ENCODE measurements around the gene CHTF18.

CHTF18 gene

GRCh38 chr16:794091-794822, 5.8 kb downstream of the CHTF18 start:
- no peak for DNase-seq (ENCODE audit: low read depth)

- no peak for DNase-seq (ENCODE audit: low read depth)
Measured at GRCh38 chr16:794853-795466, 6.5 kb downstream of the CHTF18 start.

- no peak for DNase-seq (ENCODE audit: low read depth)
Measured at GRCh38 chr16:795580-796229, 7.3 kb downstream of the CHTF18 start.

- DNase-seq (ENCODE audit: low read depth), result no peak
Measured at GRCh38 chr16:796296-797119, 8.1 kb downstream of the CHTF18 start.

DNA sequence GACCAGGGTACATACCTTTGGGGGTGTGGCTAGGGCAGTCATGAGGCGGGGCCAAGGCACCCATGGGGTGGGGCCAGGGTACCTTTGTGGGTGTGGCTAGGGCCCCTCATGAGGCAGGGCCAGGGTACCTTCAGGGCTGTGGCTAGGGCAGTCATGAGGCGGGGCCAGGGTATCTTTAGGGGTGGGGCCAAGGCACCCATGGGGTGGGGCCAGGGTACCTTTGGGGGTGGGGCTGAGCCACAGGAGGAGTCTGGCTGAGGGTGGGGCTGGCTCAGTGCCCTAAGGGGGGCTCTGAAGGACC, 8.7 kb downstream of the CHTF18 start:
- DNase-seq (ENCODE audit: low read depth), result no peak

GRCh38 chr16:797686-798085, 9.3 kb downstream of the CHTF18 start:
- DNase-seq (ENCODE audit: low read depth), result no peak

- DNase-seq (ENCODE audit: low read depth), result no peak
Measured at GRCh38 chr16:798666-799065, 10.2 kb downstream of the CHTF18 start.

DNA sequence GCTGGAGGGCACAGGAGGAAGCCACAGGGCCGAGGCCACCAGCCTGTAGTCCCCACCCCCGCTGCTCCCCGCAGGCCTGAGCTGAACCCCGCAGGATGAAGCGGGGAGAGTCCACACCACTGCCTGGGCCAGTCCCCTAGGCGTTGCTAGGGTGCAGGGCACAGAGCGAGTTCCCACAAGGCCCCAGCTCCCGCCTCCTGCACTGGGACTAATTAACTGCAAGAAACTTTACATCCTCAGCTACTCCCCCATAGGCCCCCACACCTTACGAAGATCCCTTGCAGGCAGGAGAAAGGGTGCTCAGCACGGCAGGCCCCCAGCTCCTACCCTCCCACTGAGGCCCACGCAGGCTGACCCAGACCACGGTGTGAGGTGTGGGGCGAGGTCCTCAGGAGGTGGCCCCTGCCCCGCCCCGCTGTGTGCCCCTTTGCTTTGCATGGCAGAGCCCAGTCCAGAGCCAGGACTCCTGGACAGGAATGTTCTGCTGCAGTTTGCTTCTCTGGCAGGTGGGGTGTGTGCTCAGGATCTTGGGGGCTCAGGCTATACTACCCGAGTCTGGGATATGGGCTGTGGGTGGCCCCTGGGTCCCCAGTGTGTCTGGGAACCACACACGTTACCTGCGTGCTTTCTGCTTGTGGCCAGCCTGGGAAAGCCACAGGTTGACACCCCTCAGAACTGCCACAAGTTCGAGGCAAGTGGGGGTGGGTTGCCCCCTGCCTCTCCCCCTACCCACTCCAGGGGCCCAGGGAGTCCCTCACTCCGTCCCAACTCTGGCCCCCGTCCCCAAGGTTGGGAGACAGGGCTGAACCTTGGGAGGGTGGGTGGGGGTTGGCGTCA, 10.9 kb downstream of the CHTF18 start:
- no peak for DNase-seq (ENCODE audit: low read depth)

DNA sequence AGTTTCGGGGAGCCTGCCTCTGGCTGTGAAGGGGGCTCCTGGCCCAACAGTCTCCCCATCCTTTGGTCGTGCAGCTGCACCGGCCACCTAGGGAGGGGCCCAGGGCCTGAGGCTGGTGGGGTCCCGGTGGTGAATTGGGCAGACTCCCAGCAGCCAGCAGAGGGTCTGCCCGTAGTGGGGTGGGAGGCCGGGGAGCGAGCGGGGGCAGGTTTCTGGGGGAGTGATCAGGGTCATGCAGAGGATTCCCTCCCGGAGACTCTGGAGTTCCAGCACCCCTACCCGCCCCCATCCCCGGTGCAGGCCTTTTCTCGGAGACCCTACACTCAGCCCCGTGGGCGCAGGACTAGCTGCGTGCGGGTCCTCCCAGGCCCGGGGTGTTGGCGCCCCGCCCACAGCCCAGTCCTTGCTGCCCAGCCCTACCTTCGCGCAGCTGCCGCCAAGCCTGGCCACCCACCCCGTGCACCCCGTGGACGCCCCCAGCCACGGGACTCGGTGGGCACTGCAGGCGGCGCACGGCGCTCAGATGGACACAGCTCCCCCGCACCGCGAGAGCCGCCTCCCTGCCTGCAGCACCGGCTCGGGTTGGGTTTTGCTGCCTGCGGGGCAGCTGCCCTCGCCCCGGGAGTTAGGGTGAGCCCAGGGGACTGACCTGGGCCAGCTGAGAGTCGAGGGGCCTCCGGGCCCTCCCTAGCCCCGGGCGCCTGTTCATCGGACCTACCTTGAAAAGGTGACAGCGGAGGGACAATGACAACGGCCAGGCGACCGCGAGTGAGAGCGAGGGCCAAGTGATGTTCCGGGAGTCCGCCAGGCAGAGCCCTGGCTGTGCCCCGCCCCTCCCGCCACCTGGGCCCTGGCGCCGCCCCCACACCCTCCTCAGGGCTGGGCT, 11.8 kb downstream of the CHTF18 start, which contains the start of gene GNG13:
Gene GNG13 (minus strand): TSS at position 787 of the 886 bp plus-strand sequence. CDS start 1,657 bp downstream, outside the sequence.
- no peak for DNase-seq (ENCODE audit: low read depth)

DNA sequence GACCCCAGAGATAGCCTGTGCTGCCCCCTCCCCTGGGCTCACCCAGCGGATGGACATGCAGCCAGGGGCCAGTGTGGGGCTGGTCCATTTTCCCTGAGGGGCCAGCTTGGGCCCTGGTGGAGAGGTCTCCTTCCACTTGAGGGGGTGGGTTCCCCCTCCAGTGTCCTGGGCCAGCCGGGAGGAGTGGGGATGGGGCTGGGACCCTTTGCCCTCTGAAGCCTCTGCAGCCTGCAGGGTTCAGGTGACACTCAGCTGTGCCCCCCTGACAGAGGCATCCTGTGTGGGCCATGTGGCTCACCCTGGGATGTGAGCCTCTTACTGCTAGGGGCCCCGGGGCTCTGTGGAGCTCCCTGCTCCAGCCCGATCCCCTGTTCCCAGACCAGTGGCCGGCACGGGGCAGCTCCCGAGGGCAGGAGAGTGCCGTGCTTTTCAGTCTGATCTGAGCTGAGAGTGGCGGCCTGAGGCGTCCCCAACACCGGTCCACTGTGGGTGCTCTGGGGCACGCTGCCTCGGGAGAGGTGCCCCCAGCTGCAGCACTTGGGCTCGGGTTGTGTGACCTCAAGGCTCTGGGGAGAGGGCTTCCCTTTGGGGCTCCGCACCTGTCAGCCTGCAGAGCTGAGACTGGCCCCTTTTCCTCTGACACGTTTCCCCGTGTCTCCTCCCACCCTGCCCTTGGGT, 12.6 kb downstream of the CHTF18 start:
- DNase-seq (ENCODE audit: low read depth), result no peak

DNA sequence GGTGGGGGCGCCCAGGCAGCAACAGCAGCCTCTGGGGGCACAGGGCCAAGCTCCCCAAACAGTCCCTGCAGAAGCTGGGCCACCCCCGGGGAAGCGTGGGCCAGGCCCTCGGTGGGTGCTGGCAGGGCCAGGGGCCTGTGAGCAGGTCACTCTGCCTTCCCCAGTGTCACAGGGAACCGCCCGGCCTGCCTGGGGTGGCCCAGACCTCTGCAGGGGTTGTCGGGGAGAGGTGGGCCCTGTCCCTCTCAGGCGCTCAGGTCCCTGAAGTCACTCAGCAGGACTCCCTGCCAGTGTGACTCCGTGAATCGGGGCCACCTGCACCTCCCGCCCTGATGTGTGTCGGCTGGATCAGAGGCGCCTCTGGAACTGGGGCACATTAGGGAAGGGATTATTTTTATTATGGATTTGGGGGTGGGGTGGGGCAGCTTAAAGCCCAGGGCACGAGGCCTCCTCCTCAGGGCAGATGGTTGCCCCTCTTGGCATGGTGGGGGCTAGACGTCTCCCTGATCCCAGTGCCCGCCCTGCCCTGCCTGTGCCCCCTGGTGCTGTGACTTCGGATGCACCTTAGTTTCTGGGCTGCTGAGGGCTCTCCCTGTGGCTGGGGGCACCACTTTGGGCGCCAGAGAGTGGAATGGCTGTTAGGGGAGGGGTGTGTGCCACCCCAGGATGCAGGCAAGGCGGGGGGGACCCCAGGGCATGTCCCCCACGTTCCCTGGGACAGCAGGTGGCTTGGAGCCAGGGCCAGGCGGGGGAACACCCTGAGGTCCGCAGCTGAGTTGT, 13.4 kb downstream of the CHTF18 start:
- DNase-seq (ENCODE audit: low read depth), result no peak

- DNase-seq (ENCODE audit: low read depth), result no peak
Measured at GRCh38 chr16:802461-802860, 14.0 kb downstream of the CHTF18 start.

DNA sequence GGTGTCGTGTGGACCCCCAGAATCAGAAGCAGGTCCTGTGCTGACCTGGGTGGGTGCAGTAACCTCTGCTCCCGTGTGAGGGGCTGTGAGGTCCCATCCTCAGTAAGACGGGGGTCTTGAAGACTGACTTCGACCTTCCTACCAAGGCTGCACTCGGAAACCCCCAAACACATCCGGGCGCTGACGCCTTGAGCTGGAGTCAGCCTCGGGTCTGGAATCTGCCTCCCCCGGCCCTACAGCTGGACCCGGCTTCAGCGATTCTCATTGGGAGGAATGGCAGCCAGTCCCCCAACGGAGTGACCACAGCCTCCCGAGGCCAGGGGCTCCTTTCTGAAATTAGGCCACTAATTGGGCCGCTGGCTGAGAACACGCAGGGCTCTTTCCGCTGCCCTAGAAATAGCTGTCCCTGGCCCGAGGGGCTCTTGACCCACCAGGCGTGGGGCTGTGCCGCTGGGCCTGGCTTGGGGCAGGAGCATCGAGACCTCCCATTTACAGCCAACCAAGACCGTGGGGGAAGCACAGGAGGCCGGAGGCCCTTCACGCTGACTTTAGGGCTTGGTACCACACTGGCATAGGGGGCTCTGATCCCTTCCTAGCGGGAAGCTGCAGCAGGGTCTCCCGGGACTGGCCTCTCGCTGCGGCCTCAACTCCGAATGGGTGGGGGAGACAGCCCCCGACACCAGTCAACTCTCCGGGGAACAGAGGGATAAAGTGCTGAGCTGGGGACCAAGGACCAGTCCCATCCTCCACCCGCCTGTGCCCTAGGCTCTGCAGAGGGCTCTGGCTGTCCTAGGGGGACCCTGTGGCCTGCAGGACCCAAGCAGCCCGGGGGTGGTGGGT, 14.7 kb downstream of the CHTF18 start:
- no peak for DNase-seq (ENCODE audit: low read depth)

GRCh38 chr16:803754-804080, 15.3 kb downstream of the CHTF18 start:
- no peak for DNase-seq (ENCODE audit: low read depth)

GRCh38 chr16:804193-805048, 16.0 kb downstream of the CHTF18 start:
- DNase-seq (ENCODE audit: low read depth), result no peak

DNA sequence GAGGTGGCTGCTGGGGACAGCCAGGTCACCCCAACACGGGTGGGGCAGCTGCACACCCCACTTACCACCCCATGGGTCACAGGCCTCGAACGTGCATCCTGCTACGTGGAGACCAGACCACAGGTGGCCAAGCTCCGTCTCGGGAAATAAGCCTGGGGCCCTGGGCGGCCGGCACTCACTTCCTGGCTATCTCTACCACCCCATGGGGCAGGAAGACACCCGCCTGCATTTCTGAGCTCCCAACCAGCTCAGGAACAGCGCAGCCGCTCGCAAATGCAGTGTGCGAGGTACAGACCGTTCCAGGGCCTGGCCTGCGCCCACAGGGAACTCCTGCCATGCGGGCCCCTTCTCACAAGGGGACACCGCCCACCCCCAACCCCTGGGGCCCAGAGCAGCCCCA, 17.1 kb downstream of the CHTF18 start:
- DNase-seq (ENCODE audit: low read depth), result no peak

DNA sequence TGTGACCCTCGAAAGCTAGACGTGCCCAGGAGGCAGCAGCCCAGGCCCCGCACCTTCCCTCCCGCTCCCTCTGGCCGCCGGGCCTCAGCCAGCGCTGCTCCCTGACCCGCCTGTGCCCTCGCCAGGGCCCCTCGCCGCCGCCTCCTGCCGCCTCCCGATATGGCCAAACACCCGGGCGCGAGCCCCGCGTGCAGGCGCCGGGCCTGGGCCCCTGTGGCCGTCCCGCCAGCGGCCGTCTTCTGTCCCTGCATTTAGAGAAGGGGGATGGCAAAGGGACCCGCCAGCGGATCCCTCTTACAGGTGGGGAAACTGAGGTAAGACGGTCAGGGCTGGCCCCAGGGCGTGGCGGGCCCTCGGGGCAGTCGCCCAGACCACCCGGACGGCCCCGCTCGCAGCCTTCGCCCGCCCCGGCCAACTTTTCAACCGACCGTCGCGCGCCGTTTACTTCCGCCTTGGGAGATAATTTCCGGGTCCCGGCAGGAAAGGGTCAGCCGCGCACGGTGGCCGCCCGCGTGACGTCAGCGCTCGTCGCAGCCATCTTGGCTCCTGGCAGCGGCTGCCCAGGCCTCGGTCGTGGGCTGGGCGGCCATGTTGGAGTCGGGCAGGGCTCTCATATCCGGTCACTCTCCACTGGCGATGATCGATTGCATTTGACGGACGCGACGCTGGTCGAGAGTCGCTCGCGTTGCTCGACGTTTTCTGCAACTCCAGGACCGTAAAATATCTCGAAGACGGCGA, 19.1 kb downstream of the CHTF18 start:
- peak; percentile 70 for DNase-seq (ENCODE audit: low read depth)
